ENCODE data around the gene ACD.
A peak's percentile ranks its signal among the peaks of the same experiment; 100 is the strongest.

The ACD gene

DNA sequence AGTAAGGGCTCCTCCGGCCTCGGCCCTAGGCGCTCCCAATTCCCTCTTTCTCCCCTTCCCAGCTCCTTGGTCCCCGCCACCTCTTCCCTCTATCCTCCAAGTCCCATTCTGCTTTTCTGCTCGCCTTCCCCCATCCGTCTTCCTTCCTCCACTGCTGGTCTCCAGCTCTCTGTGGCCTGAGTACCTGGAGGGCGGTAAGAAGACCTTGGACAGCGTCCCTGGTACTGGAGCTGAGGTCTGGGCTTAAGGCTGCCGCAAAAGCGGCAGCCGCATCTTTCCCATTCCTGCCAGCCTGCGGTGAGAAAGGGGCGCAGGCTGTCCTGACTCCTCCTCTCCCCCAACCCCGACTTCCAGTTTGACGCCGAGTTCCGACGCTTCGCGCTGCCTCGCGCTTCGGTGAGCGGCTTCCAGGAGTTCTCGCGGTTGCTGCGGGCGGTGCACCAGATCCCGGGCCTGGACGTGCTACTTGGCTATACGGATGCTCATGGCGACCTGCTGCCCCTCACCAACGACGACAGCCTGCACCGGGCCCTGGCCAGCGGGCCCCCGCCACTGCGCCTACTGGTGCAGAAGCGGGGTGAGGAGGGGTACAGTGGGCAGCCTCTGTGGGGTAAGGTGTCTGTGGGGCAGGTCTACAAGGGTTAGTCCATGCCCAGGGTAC lies 1.2 kb upstream of the ACD start:
- DNase-seq, result peak; percentile 86

- peak; percentile 94 for DNase-seq
These were observed 536 bp upstream of the ACD start, which contains the start of gene PARD6A for GRCh38 chr16:67660564-67661028. PARD6A (plus strand) TSS chr16:67660960; CDS start chr16:67661039, 79 bp downstream.

DNA sequence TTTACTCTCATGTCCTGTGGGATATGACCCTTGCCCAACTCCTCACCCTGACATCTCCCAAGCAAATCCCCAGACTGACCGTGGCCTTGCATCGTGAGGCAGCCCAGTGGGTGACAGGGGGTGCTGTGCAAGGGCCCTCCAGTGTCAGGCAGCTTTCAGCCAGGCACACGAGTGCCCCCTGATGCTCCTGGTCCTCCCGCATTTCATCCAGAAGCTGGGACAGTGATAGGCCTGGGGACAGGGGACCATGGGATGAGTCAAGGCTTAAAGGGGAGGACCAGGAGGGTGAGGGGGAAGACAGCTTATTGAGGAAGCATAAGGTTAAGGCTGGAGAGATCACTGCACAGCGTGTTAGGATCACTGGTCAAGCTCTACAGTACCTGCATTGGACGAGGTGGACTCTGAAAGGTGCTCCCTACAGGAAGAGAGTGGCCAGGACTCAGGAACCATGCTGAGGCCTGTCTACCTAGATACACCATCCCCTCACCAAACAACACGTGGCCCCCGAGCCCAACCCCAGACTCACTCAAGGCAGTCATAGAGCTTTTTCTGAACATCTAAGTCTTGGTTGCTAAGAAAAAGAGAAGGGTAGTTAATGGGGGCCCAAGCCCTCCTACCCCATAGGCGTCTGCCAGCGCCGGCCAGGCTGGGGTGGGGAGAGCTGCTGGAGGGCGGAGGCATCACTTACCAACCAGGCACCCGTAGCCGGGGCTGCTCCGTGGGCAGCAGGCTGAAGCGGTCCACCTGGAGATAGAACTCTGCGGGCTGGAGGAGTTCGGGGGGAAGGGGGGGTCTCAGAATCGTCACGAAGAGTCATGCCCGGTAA lies 998 bp downstream of the ACD start:
- DNase-seq, result no peak

GRCh38 chr16:67657751-67658518 lies 2.1 kb downstream of the ACD start:
- DNase-seq, result no peak

DNA sequence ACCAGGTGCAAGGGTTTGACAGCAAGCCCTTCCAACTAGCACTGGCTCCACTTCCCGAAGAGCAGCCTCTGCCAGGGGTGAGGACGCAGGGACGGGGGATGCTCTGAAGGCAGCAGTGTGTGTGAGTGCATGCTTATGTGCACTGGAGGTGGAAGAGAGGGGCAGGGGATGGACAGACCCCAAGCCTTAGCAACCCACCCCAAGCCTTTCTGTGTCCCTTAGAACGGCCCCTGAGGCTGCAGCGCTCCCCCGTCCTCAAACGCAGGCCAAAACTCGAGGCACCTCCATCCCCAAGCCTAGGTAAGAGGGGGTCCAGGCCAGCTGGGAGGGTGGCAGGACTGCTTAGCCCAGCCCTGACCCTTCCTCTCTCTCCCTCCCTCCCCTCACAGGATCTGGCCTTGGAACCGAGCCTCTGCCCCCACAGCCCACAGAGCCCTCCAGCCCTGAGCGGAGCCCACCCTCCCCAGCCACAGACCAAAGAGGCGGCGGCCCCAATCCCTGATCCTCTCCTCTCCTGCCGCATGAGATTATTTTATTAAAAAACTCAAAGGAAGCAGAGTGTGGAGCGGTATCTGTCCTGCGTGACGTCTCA lies 2.9 kb downstream of the ACD start:
- DNase-seq, result no peak

- DNase-seq, result no peak
These were observed 3.6 kb downstream of the ACD start for GRCh38 chr16:67656344-67657016.

GRCh38 chr16:67655363-67655762 lies 4.7 kb downstream of the ACD start:
- DNase-seq, result no peak

DNA sequence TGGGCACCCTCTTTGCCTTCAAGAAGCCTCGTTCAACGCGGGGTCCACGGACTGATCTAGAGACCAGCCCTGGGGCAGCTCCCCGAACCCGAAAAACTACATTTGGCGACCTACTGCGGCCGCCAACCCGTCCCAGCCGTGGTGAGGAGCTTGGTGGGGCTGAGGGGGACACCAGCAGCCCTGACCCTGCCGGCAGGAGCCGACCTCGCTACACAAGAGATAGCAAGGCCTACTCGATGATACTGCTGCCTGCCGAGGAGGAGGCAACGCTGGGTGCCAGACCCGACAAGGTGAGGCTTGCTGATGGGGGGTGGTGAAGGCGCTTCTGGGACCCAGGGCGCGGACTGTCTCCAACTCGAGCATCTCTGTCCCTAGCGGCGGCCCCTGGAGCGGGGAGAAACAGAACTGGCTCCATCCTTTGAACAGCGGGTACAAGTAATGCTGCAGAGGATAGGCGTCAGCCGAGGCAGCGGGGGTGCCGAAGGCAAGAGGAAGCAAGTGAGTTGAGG lies 5.6 kb downstream of the ACD start:
- no peak for DNase-seq

DNA sequence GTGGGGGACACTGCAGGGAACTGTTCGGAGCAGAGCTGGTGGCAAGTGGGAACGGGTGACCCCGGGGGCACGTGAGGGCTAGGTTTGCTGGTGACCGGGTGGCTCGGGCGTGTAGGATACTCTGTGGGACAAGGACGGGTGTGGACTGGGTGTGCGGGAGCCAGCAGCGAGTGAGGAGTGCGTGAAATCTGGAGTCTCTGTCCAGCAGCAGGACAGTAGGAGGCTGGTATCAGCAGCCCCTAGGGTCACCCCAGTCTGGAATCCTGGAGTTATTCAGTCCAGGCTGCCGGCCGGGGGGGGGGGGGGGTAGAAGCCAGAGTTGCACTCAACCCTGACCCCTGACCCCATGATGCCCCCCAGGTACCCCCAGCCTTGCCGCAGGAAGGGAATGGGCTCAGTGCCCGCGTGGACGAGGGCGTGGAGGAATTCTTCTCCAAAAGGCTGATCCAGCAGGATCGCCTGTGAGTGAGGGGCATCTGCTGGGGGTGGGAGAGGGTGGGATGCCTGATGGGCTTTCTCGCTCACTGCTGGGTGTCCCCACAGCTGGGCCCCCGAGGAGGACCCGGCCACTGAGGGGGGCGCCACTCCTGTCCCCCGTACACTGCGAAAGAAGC lies 6.2 kb downstream of the ACD start:
- DNase-seq, result peak; percentile 63

DNA sequence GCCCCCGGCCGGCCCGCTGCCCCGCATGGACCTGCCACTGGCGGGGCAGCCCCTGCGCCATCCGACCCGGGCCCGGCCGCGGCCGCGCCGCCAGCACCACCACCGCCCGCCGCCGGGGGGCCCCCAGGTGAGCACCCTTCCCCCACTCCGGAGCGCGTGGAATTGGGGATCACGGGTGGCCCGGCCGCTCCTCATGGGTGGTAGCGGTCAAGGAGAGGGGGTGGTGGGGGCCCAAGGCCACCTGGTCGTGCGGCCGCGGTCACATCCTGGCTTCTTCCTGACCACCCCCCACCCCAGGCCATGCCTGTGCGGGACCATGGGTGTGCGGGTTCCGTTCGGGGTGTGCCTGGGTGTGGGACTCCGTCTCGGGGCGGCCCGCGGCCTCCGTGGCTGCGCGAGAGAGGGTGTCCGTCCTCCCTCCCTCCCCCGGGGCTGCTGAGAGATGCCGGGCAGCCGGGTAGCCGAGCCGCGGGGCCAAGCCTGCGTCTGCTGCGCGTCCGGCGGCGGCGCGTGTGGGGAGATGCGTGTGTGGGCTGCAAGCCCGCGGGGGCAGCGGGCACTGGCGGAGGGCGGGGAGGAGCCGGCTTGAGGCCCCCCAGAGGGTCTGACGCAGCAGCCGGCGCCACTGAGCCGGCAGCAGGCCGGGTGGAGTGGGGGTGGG lies 6.8 kb downstream of the ACD start:
- DNase-seq, result peak; percentile 60

DNA sequence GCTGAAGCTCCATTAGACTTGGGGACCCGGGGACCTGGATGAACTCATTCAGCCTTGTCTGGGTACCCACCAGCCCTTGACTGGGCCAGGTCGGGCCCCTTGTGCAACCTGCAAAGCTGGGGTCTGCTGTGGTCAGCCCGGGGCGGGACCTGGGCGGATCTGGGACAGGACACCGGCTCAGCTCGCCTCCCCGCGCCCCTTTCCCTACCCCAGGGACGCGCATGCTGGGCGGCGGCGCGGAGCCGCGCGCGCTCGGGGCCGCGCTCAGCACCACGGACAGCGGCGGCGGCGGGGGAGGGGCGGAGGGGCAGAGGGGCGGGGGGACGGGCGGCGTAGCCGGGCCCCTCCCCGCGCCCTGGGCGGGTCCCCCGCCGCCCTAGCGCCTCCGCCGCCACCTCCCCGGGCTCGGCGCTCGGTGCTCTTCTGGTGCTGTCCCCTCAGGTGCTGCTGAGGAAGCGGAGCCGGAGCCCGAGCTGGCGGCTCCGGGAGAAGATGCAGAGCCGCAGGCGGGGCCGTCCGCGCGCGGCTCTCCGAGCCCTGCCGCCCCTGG lies 7.4 kb downstream of the ACD start:
- peak; percentile 71 for DNase-seq

DNA sequence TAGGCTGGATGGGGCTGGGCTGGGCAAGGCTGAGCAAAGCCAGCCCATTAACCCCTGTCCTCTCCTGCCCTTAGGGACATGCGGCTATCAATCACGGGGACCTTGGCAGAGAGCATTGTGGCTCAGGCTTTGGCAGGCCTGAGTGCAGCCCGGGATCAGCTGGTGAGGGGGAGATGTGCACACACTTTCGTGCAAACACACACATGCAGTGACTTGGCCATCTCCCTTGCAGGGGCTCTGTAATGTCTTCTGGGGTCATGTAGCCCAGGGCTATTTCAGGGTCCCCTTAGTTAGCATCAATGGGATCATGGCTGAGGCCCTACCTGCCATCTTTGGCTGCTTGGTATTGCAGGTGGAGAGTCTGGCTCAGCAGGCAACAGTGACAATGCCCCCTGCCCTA lies 8.2 kb downstream of the ACD start:
- no peak for DNase-seq

GRCh38 chr16:67651039-67651438 lies 9.0 kb downstream of the ACD start:
- no peak for DNase-seq

DNA sequence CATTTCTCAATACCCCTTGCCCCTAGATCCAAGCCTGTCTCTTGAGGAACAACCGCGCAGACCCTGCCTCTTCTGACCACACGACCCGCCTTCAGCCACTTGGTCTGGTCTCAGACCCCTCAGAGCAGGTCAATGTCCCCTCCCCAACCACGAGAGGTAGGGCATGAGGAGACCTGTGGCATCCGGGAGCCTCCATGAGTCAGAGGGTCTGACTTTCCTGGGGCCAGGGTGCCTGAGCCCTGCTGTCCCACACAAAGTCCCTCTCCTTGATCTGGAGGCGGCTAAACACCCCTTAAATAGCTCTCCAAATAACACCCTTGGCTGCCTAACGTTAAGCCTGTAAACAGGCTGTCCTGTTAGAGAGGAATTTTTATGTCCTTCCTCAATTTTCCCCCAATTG lies 10.0 kb downstream of the ACD start:
- no peak for DNase-seq

GRCh38 chr16:67649494-67649931 lies 10.5 kb downstream of the ACD start:
- peak; percentile 86 for DNase-seq

- DNase-seq, result no peak
These were observed 11.2 kb downstream of the ACD start for GRCh38 chr16:67648764-67649407.

DNA sequence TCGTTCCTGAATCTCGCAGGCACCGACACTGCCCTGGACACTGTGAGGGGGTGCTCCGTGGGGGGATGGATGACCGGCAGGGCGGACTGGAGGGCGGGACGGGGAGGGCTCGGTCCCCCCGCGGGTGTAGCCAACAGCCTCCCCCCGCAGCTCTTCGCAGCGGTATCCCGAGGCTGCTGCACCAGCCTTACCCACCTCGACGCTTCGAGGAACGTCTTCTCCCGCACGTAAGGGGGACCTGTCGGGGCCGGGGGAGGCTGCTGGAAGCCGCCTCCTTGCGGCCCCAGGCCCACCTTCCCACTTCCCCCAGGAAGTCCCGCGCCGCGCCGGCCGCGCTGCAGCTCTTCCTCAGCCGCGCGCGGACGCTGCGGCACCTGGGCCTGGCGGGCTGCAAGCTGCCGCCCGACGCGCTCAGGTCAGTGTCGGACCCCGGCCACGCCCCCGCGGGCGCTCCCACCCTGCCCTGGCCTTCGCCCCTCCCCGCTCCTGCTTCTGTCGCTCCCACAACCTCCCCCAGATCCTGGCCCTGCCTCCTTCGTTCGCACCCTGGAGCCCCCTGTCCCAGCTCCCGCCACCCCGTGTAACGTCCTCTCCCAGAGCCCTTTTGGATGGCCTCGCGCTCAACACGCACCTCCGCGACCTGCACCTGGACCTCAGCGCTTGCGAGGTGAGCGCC lies 11.8 kb downstream of the ACD start:
- DNase-seq, result peak; percentile 59

DNA sequence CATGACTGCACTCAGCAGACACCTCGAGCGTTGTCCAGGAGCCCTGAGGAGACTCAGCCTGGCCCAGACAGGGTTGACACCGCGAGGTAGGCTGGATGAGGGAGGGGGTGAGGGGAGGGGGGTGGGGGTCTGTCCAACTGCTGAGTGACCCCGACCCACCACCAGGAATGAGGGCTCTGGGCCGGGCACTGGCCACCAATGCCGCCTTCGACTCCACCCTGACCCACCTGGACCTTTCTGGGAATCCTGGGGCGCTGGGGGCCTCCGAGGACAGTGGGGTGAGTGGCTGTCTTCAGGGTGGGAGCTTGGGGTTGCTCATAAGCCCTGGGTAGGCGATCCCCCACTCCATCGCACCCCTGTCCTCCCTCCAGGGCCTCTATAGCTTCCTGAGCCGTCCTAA lies 12.4 kb downstream of the ACD start:
- no peak for DNase-seq

- peak; percentile 64 for DNase-seq
These were observed 12.9 kb downstream of the ACD start for GRCh38 chr16:67647111-67647651.
